AG09319 (cell line): Measurements from ENCODE around the gene KLHL7.
A peak's percentile ranks its signal among the peaks of the same experiment; 100 is the strongest.
"Not testable (repeated sequence)": the region's sequence is repeated elsewhere in the genome, so short reads cannot be mapped to it uniquely, and the experiment has no call there.

Experiments used
- DNase-seq: peaks from one replicate; pipeline ENCODE4 v3.0.0-alpha.2; 2010; ENCODE audit warnings: low read depth; ENCODE audit errors: extremely low read depth
- TF ChIP-seq, protein P1 (sequence below): IDR thresholded peaks from 2 replicates; pipeline ENCODE4 v1.5.1; 2011; ENCODE audit warnings: low read depth, mild to moderate bottlenecking, inconsistent platforms, low read length, moderate library complexity

The KLHL7 gene

DNA sequence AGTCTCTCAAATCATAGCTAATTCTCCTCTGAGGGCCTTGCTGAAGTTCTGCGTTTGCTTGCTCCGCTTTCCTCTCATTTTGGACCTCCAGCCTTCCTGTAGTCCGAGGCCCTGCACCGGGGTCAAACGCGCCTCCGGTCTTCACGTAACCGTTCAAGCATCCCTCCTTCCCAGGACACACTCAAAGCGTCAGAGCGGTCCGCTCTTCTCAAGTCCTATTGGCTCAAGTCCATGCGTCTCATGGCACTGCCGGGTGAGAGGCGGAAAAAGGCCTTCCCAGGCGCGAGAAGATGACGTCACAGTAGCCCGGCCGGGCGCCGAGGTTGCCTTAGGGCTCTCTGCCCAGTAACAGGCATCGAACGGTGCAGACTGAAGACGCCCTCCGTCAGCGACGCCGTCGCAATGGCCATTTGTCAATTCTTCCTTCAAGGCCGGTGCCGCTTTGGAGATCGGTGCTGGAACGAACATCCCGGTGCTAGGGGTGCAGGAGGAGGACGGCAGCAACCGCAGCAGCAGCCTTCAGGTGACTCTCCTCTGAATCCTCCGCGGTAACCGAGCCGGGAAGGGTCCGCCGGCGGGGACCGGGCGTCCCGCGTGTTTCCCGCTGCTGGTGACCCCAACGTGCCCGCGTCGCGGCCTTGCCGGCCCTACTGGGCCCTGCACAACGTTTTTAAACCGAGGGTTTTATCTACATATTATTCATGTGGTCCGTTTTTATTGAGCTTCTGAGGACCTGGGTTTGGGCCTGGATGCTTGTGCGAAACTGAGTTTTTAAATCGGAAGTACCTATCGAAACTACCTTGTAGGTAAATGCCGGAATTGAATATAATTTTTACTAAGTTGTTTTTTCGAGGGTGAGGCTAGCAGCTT lies 76.3 kb downstream of the KLHL7 start, which contains the start of gene NUP42:
Gene NUP42, plus strand, starts transcription at position 365 of the 870 bp plus-strand sequence. Its CDS starts 38 bp downstream, at position 403.
- TF ChIP-seq, protein P1, sequence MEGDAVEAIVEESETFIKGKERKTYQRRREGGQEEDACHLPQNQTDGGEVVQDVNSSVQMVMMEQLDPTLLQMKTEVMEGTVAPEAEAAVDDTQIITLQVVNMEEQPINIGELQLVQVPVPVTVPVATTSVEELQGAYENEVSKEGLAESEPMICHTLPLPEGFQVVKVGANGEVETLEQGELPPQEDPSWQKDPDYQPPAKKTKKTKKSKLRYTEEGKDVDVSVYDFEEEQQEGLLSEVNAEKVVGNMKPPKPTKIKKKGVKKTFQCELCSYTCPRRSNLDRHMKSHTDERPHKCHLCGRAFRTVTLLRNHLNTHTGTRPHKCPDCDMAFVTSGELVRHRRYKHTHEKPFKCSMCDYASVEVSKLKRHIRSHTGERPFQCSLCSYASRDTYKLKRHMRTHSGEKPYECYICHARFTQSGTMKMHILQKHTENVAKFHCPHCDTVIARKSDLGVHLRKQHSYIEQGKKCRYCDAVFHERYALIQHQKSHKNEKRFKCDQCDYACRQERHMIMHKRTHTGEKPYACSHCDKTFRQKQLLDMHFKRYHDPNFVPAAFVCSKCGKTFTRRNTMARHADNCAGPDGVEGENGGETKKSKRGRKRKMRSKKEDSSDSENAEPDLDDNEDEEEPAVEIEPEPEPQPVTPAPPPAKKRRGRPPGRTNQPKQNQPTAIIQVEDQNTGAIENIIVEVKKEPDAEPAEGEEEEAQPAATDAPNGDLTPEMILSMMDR, result no peak
- peak; percentile 94 for DNase-seq

DNA sequence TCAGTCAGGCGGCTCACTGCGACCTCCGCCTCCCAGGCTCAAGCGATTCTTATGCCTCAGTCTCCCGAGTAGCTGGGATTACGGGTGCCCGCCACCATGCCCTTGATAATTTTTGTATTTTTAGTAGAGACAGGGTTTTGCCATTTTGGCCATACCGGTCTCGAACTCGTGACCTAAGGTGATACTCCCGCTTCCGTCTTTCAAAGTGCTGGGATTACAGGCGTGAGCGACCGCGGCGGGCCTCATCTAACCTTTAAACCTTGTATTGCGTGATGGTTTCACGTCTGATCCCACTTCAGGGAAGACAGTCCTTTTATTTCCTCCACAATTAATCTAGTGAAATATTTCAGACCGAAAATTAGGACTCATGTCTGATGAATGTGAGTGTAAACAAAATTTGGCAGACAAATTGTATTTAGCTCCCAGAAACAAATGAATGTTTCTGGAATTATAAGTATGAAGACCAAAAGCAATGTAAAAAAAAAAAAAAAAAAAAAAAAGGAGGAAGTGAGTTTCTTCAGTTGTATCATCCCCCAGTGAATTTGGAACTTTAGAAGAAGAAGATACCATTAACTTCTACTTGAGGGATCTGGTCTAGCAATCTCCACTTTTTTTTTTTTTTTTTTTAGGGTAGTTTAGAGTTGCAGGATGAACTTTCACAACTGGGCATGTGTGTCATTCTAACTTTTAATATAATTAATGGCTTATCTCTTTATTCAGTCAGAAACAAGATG lies 77.9 kb downstream of the KLHL7 start:
- TF ChIP-seq, protein P1, result no peak
- no peak for DNase-seq

DNA sequence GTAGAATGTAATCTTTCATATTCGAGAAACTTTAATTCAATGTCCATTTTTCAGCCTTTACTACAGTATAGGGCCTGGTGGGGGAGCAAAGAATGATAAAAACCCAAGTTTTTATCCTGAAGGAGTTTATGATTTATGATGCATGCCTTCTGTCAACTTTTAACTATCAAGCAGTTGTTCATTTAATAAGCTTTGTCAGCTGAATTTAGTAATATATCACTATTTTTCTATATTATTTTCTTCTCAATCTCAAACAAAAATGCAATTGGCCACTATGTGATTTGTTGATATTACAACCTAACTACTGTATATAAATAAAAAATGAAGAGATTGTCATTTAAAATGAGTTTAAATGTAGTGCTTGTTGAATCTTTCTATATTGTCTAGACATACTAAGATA lies 78.7 kb downstream of the KLHL7 start:
- TF ChIP-seq, protein P1, result no peak
- DNase-seq, result no peak

DNA sequence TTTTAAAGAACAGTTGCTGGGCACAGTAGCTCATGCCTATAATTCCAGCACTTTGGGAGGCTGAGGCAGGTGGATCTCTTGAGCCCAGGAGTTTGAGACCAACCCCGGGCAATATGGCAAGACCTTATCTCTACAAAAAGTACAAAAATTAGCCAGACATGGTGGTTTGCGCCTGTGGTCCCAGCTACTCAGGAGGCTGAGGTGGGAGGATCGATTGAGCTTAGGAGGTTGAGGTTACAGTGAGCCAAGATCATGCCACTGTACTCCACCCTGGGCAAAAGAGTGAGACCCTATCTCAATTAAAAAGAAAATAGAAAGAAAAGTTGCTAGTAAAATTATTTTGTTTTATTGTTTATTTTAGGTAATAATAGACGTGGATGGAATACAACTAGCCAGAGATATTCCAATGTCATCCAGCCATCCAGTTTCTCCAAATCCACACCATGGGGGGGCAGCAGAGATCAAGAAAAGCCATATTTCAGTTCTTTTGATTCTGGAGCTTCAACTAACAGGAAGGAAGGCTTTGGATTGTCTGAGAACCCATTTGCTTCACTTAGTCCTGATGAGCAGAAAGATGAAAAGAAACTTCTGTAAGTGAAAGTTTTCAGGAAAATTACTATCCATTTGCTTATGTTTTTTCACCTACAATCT lies 79.2 kb downstream of the KLHL7 start:
- TF ChIP-seq, protein P1, result peak; percentile 71
- DNase-seq, result peak; percentile 29

DNA sequence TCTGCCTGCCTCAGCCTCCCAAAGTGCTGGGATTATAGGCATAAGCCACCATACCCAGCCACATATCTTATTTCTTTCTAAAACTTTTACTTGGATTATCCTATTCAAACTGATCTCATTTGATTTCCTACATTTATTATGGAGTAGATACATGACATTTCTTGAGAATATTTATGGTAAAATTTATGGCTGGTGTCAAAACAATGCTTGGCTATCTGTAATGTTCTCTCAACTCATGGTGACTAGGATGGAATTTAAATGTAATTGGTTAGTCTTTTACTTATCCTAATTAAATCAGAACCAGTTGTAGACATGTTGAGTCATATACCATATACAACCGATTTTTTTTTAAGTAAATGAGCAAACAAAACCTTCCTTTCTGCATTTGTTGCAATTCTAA lies 80.4 kb downstream of the KLHL7 start:
- DNase-seq, result no peak
- TF ChIP-seq, protein P1, result no peak

DNA sequence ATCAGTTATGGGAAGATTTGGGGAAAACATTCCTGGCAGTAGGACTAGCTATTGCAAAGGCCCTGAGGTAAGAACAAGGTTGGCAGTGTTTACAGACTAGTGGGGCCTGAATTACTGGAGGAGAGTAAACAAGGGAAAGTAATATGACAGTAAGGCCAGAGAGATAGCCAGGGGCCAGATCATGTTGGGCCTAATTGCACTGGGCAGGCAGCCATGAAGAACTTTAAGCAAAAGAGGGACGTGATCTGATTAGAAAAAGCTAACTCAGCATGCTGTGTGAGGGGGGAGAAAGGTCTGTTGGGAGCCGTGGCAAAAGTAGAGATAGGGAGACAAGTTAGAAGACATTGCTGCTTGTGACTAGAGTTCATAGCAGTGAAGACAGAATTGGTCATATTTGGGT lies 85.4 kb downstream of the KLHL7 start:
- TF ChIP-seq, protein P1, result no peak
- DNase-seq, result no peak

DNA sequence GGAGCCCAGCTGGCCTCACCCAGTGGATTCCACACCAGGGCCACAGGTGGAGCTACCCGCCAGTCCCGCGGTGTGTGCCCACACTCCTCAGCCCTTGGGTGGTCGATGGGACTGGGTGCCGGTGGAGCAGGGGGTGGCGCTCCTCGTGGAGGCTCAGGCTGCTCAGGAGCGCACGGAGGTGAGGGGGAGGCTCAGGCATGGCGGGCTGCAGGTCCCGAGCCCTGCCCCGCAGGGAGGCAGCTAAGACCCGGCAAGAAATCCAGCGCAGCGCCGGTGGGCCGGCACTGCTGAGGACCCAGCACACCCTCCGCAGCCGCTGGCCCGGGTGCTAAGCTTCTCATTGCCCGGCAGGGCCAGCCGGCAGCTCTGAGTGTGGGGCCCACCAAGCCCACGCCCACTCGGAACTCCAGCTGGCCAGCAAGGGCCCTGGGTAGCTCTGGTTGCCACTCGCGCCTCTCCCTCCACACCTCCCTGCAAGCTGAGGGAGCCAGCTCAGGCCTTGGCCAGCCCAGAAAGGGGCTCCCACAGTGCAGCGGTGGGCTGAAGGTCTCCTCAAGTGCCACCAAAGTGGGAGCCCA lies 88.2 kb downstream of the KLHL7 start:
- DNase-seq, result not testable (repeated sequence)
